ENCODE results near the gene CRTAC1. TPM values are rescaled to one million over a fixed set of nuclear protein-coding genes. Genes with fewer than 3 reads are reported as not detected.

Gene CRTAC1
- total and polyA plus RNA-seq, 10 of the 15 experiments (the other 5 are each of a cell fraction or from before 2014, with no cell fraction given) = 0.10 TPM; not detected in 9

DNA sequence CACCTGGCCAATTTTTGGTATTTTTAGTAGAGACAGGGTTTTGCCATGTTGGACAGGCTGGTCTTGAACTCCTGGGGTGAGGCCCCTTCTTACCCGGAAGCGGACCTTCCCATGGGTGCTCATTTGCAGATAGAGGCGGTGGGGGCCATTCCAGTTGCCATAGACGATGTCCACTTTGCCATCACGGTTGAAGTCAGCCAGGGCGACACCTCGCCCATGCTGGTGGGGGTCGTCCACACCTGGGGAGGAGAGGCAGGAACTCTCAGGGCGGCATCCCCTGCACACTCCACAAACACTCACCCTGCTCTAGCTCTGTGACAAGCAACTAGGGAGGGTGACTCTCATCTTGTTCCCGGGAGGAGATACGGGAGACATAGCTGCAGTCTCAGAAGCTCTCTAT lies 125.8 kb downstream of the CRTAC1 start:
- no peak overlapping the region for H3K4me3 ChIP-seq
- H4K20me1 ChIP-seq (ENCODE audit: control insufficient read depth, insufficient read depth) = no peaks in the 10 kb centered on the region
- ChIA-PET RAD21 (ENCODE audit: unreplicated experiment) (no interaction called here), CTCF (interaction anchor here (0.6 to 2.1 kb wide), 3 partner anchors 114 to 228 kb away, joined by 3 to 8 read pairs (median 4); no protein-coding TSS in a partner anchor), SMC1A (ENCODE audit: uncharacterized antibody, unreplicated experiment) (no interaction called here), POLR2A (no interaction called here)
- H3K9ac ChIP-seq (ENCODE audit: control insufficient read depth, insufficient read depth, low read length) = no peak overlapping the region
- TF ChIP-seq, protein P1, sequence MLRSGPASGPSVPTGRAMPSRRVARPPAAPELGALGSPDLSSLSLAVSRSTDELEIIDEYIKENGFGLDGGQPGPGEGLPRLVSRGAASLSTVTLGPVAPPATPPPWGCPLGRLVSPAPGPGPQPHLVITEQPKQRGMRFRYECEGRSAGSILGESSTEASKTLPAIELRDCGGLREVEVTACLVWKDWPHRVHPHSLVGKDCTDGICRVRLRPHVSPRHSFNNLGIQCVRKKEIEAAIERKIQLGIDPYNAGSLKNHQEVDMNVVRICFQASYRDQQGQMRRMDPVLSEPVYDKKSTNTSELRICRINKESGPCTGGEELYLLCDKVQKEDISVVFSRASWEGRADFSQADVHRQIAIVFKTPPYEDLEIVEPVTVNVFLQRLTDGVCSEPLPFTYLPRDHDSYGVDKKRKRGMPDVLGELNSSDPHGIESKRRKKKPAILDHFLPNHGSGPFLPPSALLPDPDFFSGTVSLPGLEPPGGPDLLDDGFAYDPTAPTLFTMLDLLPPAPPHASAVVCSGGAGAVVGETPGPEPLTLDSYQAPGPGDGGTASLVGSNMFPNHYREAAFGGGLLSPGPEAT (IDR thresholded peaks at IDR 0.05; ENCODE audit: low read depth) = no peak
- TF ChIP-seq PAX5 (IDR thresholded peaks at IDR 0.05; ENCODE audit: borderline replicate concordance, low read depth, low read length) (no peak), POLR2AphosphoS2 (IDR thresholded peaks at IDR 0.05; ENCODE audit: low read depth, low read length) (no peak), BMI1 (IDR thresholded peaks at IDR 0.05; ENCODE audit: borderline replicate concordance) (no peak)
- TF ChIP-seq, protein P2, sequence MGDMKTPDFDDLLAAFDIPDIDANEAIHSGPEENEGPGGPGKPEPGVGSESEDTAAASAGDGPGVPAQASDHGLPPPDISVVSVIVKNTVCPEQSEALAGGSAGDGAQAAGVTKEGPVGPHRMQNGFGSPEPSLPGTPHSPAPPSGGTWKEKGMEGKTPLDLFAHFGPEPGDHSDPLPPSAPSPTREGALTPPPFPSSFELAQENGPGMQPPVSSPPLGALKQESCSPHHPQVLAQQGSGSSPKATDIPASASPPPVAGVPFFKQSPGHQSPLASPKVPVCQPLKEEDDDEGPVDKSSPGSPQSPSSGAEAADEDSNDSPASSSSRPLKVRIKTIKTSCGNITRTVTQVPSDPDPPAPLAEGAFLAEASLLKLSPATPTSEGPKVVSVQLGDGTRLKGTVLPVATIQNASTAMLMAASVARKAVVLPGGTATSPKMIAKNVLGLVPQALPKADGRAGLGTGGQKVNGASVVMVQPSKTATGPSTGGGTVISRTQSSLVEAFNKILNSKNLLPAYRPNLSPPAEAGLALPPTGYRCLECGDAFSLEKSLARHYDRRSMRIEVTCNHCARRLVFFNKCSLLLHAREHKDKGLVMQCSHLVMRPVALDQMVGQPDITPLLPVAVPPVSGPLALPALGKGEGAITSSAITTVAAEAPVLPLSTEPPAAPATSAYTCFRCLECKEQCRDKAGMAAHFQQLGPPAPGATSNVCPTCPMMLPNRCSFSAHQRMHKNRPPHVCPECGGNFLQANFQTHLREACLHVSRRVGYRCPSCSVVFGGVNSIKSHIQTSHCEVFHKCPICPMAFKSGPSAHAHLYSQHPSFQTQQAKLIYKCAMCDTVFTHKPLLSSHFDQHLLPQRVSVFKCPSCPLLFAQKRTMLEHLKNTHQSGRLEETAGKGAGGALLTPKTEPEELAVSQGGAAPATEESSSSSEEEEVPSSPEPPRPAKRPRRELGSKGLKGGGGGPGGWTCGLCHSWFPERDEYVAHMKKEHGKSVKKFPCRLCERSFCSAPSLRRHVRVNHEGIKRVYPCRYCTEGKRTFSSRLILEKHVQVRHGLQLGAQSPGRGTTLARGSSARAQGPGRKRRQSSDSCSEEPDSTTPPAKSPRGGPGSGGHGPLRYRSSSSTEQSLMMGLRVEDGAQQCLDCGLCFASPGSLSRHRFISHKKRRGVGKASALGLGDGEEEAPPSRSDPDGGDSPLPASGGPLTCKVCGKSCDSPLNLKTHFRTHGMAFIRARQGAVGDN (IDR thresholded peaks at IDR 0.05) = no peak
- in situ Hi-C loops (cut with MboI) (no loop called here), intact Hi-C loops (cut with micrococcal nuclease; ENCODE audit: unreplicated experiment) (no loop called here)
- H3K36me3 ChIP-seq (ENCODE audit: control insufficient read depth in 2 of 2, insufficient read depth in 2 of 2, low read length in 1 of 2) = no peaks in the 10 kb centered on the region
- no TSS peak for BruUV-seq (replicated peaks)
- FAIRE-seq (no peak), DNase-seq (ENCODE audit: low read depth, low spot score) (no peak), ATAC-seq (no peak)
- no peaks in the 10 kb centered on the region for H3K79me2 ChIP-seq (ENCODE audit: control insufficient read depth, insufficient read depth, low read length)
- 29% methylated on average over 11 of the region's 11 CpGs for WGBS (ENCODE audit: insufficient coverage, insufficient replicate concordance, low lambda C conversion rate, missing lambda C conversion rate)
- H3K4me2 ChIP-seq (ENCODE audit: control insufficient read depth, insufficient read depth) = no peak overlapping the region
- no peaks in the 10 kb centered on the region for H3K9me3 ChIP-seq (replicated peaks; ENCODE audit: control insufficient read depth, insufficient read depth, low read length)
- no peaks in the 10 kb centered on the region for H3K4me1 ChIP-seq (ENCODE audit: control insufficient read depth, insufficient read depth, low read length)
- no peak overlapping the region for H3K27ac ChIP-seq (ENCODE audit: control insufficient read depth, insufficient read depth)
- peaks cover 6 to 14% of the 10 kb centered on the region in 2 experiments; a peak in 2 of 4 replicates for H3K27me3 ChIP-seq (replicated peaks in 1 of 2; ENCODE audit: control insufficient read depth in 2 of 2, insufficient read depth in 2 of 2, low read length in 1 of 2)
- no peak overlapping the region for H2AFZ ChIP-seq (ENCODE audit: control insufficient read depth, low read depth, low read length)

All from GM12878 (cell line).